ENCODE results near the gene ZNF598.

- TF ChIP-seq CTCF (conservative IDR thresholded peaks at IDR 0.05; ENCODE audit: low read depth, low read length) (no peak), EZH2 (IDR thresholded peaks at IDR 0.05; ENCODE audit: borderline replicate concordance, low read depth, low read length, poor library complexity, severe bottlenecking) (no peak)
Measured at GRCh38 chr16:2007081-2007836, 2.4 kb downstream of the ZNF598 start.
